Neural crest cell (in vitro differentiated cells): ENCODE data around the gene CSNK2B. TPM values are rescaled to one million over a fixed set of nuclear protein-coding genes. Genes with fewer than 3 reads are reported as not detected.

Experiments used
- DNase-seq: peaks from one replicate; pipeline ENCODE4 v3.0.0; 2021; ENCODE audit warnings: low read depth, mixed read lengths, low spot score
- H3K27ac Mint-ChIP-seq: one replicate; pipeline ENCODE4 v1.8.0; 2021; ENCODE audit warnings: mild to moderate bottlenecking, mixed read lengths; ENCODE audit not compliant: unreplicated experiment
- H3K27me3 Mint-ChIP-seq: 2 replicates; pipeline ENCODE4 v1.8.0; 2021; ENCODE audit warnings: low read depth, mild to moderate bottlenecking, mixed read lengths
- H3K36me3 Mint-ChIP-seq: 2 replicates; pipeline ENCODE4 v1.8.0; 2021; ENCODE audit warnings: low read depth, mild to moderate bottlenecking, mixed read lengths
- H3K4me1 Mint-ChIP-seq: 2 replicates; pipeline ENCODE4 v1.8.0; 2021; ENCODE audit warnings: mixed read lengths
- H3K4me3 Mint-ChIP-seq: one replicate; pipeline ENCODE4 v1.8.0; 2021; ENCODE audit warnings: mild to moderate bottlenecking, mixed read lengths
- H3K9me3 Mint-ChIP-seq: 2 replicates; pipeline ENCODE4 v1.8.0; 2021; ENCODE audit warnings: mixed read lengths
- total RNA-seq: library from RNA; stranded (reverse); gene quantifications from 2 replicates; pipeline ENCODE4 v1.2.1, GENCODE V29; 2021
- TF ChIP-seq, protein P1 (sequence below): fragments of 200-600 bp; sonication (generic); conservative IDR thresholded peaks from 2 replicates; pipeline ENCODE4 v1.5.0; 2021; ENCODE audit warnings: antibody characterized with exemption, mild to moderate bottlenecking

Gene CSNK2B
- total RNA-seq, 1 donor from 2014 or later = 188 TPM

DNA sequence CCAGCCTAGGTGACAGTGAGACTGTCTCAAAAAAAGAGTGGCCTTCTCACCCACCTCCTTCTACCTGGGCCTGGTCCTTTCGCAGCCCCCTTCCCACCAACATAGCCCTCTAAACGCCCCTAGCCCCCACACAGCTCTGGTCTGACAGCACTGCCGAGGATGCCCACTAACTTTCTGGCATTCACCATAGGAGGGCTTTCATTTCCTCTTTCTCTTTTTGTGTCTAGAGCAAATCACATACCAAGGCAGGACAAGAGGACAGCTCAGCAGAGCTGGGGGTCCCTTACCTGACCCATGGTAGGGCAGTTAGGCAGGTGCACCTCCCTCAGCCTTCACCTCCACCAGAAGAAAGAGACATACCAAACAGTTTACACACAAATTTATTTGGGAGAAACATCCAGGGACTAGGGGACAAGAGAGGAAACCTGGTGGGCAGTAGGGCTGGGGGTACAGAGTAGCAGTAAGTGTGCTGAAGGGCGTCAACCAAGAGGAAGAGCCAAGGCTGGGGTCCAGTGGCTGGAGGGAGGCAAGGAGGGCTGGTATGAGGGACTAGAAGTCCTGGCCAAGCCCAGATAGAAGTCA lies 10.5 kb downstream of the CSNK2B start:
- Mint-ChIP-seq H3K4me3 (peak overlapping the region; percentile 7), H3K9me3 (no peaks in the 10 kb centered on the region), H3K27me3 (peaks cover 7% of the 10 kb centered on the region), H3K4me1 (peaks cover 10% of the 10 kb centered on the region), H3K36me3 (no peaks in the 10 kb centered on the region), H3K27ac (no peak overlapping the region)
- no peak for DNase-seq
- TF ChIP-seq, protein P1, sequence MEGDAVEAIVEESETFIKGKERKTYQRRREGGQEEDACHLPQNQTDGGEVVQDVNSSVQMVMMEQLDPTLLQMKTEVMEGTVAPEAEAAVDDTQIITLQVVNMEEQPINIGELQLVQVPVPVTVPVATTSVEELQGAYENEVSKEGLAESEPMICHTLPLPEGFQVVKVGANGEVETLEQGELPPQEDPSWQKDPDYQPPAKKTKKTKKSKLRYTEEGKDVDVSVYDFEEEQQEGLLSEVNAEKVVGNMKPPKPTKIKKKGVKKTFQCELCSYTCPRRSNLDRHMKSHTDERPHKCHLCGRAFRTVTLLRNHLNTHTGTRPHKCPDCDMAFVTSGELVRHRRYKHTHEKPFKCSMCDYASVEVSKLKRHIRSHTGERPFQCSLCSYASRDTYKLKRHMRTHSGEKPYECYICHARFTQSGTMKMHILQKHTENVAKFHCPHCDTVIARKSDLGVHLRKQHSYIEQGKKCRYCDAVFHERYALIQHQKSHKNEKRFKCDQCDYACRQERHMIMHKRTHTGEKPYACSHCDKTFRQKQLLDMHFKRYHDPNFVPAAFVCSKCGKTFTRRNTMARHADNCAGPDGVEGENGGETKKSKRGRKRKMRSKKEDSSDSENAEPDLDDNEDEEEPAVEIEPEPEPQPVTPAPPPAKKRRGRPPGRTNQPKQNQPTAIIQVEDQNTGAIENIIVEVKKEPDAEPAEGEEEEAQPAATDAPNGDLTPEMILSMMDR = no peak

- H3K9me3 Mint-ChIP-seq = no peaks in the 10 kb centered on the region
- no peak overlapping the region for H3K27ac Mint-ChIP-seq
- H3K4me3 Mint-ChIP-seq = peak overlapping the region; percentile 32
- no peaks in the 10 kb centered on the region for H3K36me3 Mint-ChIP-seq
- H3K27me3 Mint-ChIP-seq = peaks cover 12% of the 10 kb centered on the region
- TF ChIP-seq, protein P1 = no peak
- H3K4me1 Mint-ChIP-seq = peaks cover 14% of the 10 kb centered on the region
- DNase-seq = no peak
Measured at GRCh38 chr6:31676904-31677303, 11.0 kb downstream of the CSNK2B start.

GRCh38 chr6:31677955-31678354 lies 12.1 kb downstream of the CSNK2B start:
- H3K4me1 Mint-ChIP-seq = peaks cover 20% of the 10 kb centered on the region
- TF ChIP-seq, protein P1 = no peak
- peaks cover 14% of the 10 kb centered on the region for H3K27me3 Mint-ChIP-seq
- no peaks in the 10 kb centered on the region for H3K9me3 Mint-ChIP-seq
- DNase-seq = no peak
- H3K36me3 Mint-ChIP-seq = no peaks in the 10 kb centered on the region
- H3K4me3 Mint-ChIP-seq = no peak overlapping the region
- no peak overlapping the region for H3K27ac Mint-ChIP-seq

DNA sequence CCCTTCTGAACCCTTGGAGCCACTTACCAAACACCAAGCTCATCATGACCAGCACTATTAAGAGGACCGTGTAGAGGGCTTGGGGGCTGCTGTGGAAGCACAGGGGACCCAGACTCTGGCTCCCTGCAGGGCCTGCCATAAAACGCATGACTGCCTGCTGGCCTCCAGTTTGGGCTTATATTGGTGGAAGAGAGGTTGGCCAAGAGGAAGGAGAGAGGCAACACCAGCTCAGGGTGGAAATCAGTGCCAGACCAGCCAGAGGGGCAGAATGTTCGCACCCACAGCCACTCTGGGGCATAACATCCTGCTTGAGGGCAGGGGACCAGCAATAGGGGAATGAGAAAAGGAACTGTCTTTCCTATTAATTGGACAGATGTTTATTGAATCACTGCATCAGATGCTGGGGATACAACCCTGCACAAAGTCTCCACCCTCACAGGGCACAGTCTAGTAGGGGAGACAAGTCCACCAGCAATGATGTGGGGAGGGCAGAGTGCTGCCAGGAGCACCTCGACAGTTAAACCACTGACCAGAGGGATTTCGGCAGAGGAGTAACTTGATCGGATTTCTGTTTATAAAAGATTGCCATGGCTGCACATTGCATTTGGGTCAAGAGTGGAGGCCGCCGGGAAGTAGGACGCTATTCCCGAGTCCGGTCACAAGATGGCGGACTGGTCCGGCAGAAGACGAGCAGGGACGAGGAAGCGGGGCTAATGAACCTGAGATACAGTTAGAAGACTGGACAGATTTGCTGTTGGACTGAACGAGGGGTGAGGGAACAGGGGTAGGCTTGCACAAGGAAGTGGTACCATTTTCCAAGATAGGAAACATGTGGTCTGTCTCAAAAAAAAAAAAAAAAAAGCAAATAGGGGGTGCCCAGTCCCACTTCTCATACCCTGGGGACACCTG lies 14.6 kb downstream of the CSNK2B start, which contains the start of gene LY6G5C:
Gene LY6G5C (minus strand): TSS at position 842 of the 909 bp plus-strand sequence. CDS start 694 bp downstream, at position 148.
- peaks cover 28% of the 10 kb centered on the region for H3K4me1 Mint-ChIP-seq
- H3K4me3 Mint-ChIP-seq = peak within 1 kb of the TSS; percentile 82
- H3K27me3 Mint-ChIP-seq = peaks cover 14% of the 10 kb centered on the region
- no peaks in the 10 kb centered on the region for H3K36me3 Mint-ChIP-seq
- TF ChIP-seq, protein P1 = peak; percentile 81
- peak within 1 kb of the TSS; percentile 84 for H3K27ac Mint-ChIP-seq
- H3K9me3 Mint-ChIP-seq = no peaks in the 10 kb centered on the region
- peak; percentile 73 for DNase-seq

DNA sequence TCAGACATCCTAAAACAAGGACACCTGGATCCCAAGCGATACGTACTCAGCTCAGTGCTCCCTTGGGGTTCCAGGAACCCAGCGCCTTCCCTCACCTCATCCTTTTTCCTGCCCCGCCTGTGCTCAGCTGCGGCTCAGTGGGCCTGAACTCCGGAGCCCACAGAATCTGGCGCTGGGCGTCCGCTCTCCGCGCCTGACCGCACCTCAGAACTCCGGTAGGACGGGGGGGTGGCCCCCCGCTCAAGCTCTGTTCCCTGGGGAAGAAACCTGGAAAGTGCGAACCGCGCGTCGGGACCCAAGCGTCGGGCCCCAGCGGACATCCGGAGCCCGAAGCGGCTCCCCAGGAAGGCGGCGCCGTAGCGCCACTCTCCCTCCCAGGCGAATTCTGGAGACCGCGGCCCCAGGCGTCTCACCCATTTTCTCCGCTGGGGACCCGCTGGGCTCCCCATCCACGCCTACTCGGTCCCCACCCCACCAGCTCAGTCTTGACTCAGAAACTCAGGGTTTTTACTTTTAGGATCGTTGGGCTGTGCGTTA lies 15.3 kb downstream of the CSNK2B start:
- Mint-ChIP-seq H3K4me3 (peak overlapping the region; percentile 82), H3K36me3 (peaks cover under 1% of the 10 kb centered on the region), H3K4me1 (peaks cover 28% of the 10 kb centered on the region), H3K27ac (no peak overlapping the region), H3K9me3 (no peaks in the 10 kb centered on the region), H3K27me3 (peaks cover 14% of the 10 kb centered on the region)
- TF ChIP-seq, protein P1 = no peak
- DNase-seq = no peak
